PC-9 (cell line): Measurements from ENCODE around the gene GDPD3. TPM values are rescaled to one million over a fixed set of nuclear protein-coding genes. Genes with fewer than 3 reads are reported as not detected.

Experiments used
- BruUV-seq: library from RNA; stranded (reverse); fragments of 400-500 nt; replicated peaks from 2 replicates; lab custom pipeline; 2021; lab: Mats Ljungman, UMichigan
- CTCF ChIA-PET: fragments of 300-600 bp; sonication (Branson Sonifier 250); formaldehyde crosslinking; loops from one replicate; lab custom pipeline; 2022; ENCODE audit warnings: antibody characterized with exemption; lab: Charles Lee
- POLR2A ChIA-PET: fragments of 300-600 bp; sonication (Branson Sonifier 250); formaldehyde crosslinking; loops from one replicate; lab custom pipeline; 2022; ENCODE audit warnings: antibody characterized with exemption; ENCODE audit not compliant: unreplicated experiment; lab: Charles Lee
- DNase-seq, 2 experiments: peaks; one replicate each; pipeline versions ENCODE4 v3.0.0 to v3.0.0-alpha.2; 2015 to 2022; ENCODE audit warnings: mixed read lengths in 1 of 2
- H2AFZ ChIP-seq: fragments of 200-600 bp; sonication (generic); 2 replicates; pipeline ENCODE4 v1.8.1; 2017; ENCODE audit warnings: antibody characterized with exemption
- H3F3A ChIP-seq: fragments of 200-600 bp; sonication (generic); 2 replicates; pipeline ENCODE4 v1.8.1; 2017; ENCODE audit warnings: antibody characterized with exemption, mild to moderate bottlenecking, low read depth; ENCODE audit not compliant: insufficient read depth
- H3K27ac ChIP-seq: fragments of 200-600 bp; sonication (generic); 2 replicates; pipeline ENCODE4 v1.6.1; 2016; ENCODE audit warnings: mixed run types
- H3K27me3 ChIP-seq: fragments of 200-600 bp; sonication (generic); 2 replicates; pipeline ENCODE4 v1.6.1; 2016; ENCODE audit warnings: low read depth, mixed run types; ENCODE audit not compliant: insufficient read depth
- H3K36me3 ChIP-seq: fragments of 200-600 bp; sonication (generic); 2 replicates; pipeline ENCODE4 v1.6.1; 2016; ENCODE audit warnings: low read depth, mixed run types
- H3K4me1 ChIP-seq: fragments of 200-600 bp; sonication (generic); replicated peaks from 2 replicates; pipeline ENCODE4 v1.6.1; 2016; ENCODE audit warnings: mixed run types; ENCODE audit not compliant: insufficient read depth
- H3K4me2 ChIP-seq: fragments of 200-600 bp; sonication (generic); 2 replicates; pipeline ENCODE4 v1.6.1; 2017; ENCODE audit warnings: mixed run types
- H3K4me3 ChIP-seq: fragments of 200-600 bp; sonication (generic); 2 replicates; pipeline ENCODE4 v1.6.1; 2016; ENCODE audit warnings: mixed run types
- H3K79me2 ChIP-seq: fragments of 200-600 bp; sonication (generic); 2 replicates; pipeline ENCODE4 v1.6.1; 2017; ENCODE audit warnings: low read depth, mixed run types
- H3K9me2 ChIP-seq: fragments of 200-600 bp; sonication (generic); 2 replicates; pipeline ENCODE4 v1.8.1; 2017; ENCODE audit warnings: mild to moderate bottlenecking; ENCODE audit not compliant: insufficient read depth
- H3K9me3 ChIP-seq: fragments of 200-600 bp; sonication (generic); 2 replicates; pipeline ENCODE4 v1.8.1; 2016; ENCODE audit warnings: low read depth; ENCODE audit not compliant: insufficient read depth
- H4K20me1 ChIP-seq: fragments of 200-600 bp; sonication (generic); 2 replicates; pipeline ENCODE4 v1.8.1; 2017; ENCODE audit not compliant: insufficient read depth
- EZH2 ChIP-seq: fragments of 200-600 bp; sonication (generic); IDR thresholded peaks from 2 replicates; pipeline ENCODE4 v1.8.0; 2017; ENCODE audit warnings: antibody characterized with exemption, low read depth
- intact Hi-C: fragments of 100-400 bp; cut with micrococcal nuclease; formaldehyde crosslinking; loops from one replicate; pipeline ENCODE4 v1.10.0; 2022; ENCODE audit not compliant: unreplicated experiment
- total RNA-seq: library from RNA; stranded (reverse); gene quantifications from 2 replicates; pipeline ENCODE4 v1.2.3, GENCODE V29; 2021
- TF ChIP-seq, protein P1 (sequence below): fragments of 200-600 bp; sonication (generic); conservative IDR thresholded peaks from 2 replicates; pipeline ENCODE4 v1.6.1; 2017; ENCODE audit warnings: mixed run types, antibody characterized with exemption, mild to moderate bottlenecking, moderate library complexity

Gene GDPD3
- total RNA-seq, 1 experiment from 2014 or later = 27.5 TPM

DNA sequence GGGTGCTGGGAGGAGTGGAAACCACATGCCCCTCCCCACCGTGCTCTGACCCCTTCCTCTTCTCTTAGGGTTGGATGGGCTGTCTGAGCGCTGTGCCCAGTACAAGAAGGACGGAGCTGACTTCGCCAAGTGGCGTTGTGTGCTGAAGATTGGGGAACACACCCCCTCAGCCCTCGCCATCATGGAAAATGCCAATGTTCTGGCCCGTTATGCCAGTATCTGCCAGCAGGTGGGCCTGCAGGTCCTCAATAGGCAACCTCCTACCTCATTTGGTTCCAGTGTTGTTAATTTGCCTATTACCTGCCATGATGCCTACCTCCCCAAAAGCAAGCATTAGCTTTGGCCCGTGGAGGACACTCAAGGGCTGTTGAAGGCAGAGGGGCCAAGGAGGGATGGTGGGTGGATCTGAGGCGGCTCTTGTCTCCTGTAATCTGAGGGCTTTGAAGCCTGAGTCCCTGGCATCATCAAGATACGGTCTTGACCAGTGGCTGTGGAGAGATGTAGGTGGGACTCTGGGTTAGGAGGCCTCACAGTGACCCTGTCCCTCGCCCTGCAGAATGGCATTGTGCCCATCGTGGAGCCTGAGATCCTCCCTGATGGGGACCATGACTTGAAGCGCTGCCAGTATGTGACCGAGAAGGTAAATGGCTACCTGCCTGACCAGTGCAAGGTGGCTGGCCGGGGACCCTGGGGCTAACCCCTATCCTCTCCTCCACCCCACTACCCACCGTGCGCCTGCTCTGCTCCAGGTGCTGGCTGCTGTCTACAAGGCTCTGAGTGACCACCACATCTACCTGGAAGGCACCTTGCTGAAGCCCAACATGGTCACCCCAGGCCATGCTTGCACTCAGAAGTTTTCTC lies 44.4 kb downstream of the GDPD3 start:
- Histone ChIP-seq H2AFZ (no peak overlapping the region), H3K36me3 (peaks cover 51% of the 10 kb centered on the region), H3K4me2 (peak overlapping the region; percentile 97; the same call in 1 of the 2 replicates), H3K27me3 (no peaks in the 10 kb centered on the region), H3K9me2 (no peaks in the 10 kb centered on the region), H3K4me3 (no peak overlapping the region), H4K20me1 (peaks cover 60% of the 10 kb centered on the region), H3K9me3 (no peaks in the 10 kb centered on the region), H3K4me1 (peaks cover 19% of the 10 kb centered on the region), H3F3A (peaks cover 89% of the 10 kb centered on the region), H3K79me2 (peaks cover 64% of the 10 kb centered on the region), H3K27ac (peak overlapping the region; percentile 48)
- TF ChIP-seq, protein P1, sequence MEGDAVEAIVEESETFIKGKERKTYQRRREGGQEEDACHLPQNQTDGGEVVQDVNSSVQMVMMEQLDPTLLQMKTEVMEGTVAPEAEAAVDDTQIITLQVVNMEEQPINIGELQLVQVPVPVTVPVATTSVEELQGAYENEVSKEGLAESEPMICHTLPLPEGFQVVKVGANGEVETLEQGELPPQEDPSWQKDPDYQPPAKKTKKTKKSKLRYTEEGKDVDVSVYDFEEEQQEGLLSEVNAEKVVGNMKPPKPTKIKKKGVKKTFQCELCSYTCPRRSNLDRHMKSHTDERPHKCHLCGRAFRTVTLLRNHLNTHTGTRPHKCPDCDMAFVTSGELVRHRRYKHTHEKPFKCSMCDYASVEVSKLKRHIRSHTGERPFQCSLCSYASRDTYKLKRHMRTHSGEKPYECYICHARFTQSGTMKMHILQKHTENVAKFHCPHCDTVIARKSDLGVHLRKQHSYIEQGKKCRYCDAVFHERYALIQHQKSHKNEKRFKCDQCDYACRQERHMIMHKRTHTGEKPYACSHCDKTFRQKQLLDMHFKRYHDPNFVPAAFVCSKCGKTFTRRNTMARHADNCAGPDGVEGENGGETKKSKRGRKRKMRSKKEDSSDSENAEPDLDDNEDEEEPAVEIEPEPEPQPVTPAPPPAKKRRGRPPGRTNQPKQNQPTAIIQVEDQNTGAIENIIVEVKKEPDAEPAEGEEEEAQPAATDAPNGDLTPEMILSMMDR = peak; percentile 79
- TF ChIP-seq EZH2 = no peak
- BruUV-seq = no TSS peak
- ChIA-PET POLR2A (interaction anchor here (0.6 kb wide), 1 partner anchor 9 kb away, joined by 5 read pairs; no protein-coding TSS in a partner anchor), CTCF (no interaction called here)
- peak in 1 of 2 experiments; percentile 65 for DNase-seq
- intact Hi-C loops = loop anchor here (5.0 kb wide), 1 partner anchor 588 kb away; the partner anchor contains the start of gene FBRS

DNA sequence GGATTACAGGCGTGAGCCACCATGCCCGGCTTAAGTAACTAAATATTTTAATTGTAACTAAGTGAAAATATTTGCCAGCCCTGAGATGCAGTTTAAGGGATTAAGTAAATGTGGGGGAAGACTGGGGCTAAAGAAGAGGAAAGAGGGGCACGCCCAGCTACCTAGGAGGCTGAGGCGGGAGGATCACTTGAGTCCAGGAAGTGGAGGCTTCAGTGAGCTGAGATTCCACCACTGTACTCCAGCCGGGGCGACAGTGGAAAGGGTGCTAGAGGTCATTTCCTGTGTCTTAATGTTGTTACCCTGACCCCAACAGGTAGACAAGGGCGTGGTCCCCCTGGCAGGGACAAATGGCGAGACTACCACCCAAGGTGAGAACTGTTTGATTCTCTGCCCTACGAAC lies 45.0 kb downstream of the GDPD3 start:
- POLR2A ChIA-PET = no interaction called here
- Histone ChIP-seq H3K9me2 (no peaks in the 10 kb centered on the region), H3K4me2 (peak overlapping the region; percentile 97), H3K79me2 (peaks cover 70% of the 10 kb centered on the region), H4K20me1 (peaks cover 60% of the 10 kb centered on the region), H3K27ac (peak overlapping the region; percentile 48), H3F3A (peaks cover 89% of the 10 kb centered on the region), H2AFZ (no peak overlapping the region), H3K9me3 (no peaks in the 10 kb centered on the region), H3K27me3 (no peaks in the 10 kb centered on the region), H3K4me1 (peaks cover 25% of the 10 kb centered on the region), H3K36me3 (peaks cover 51% of the 10 kb centered on the region), H3K4me3 (no peak overlapping the region)
- no TSS peak for BruUV-seq
- intact Hi-C loops = loop anchor here (5.0 kb wide), 1 partner anchor 589 kb away; the partner anchor contains the start of gene FBRS
- no peak for TF ChIP-seq EZH2
- TF ChIP-seq, protein P1 = no peak
- DNase-seq = no peak
- CTCF ChIA-PET = no interaction called here

- H4K20me1 ChIP-seq = peaks cover 60% of the 10 kb centered on the region
- POLR2A ChIA-PET = interaction anchor here (0.5 kb wide), 1 partner anchor 16 kb away, joined by 5 read pairs; no protein-coding TSS in a partner anchor
- peak overlapping the region; percentile 94 for H3K4me3 ChIP-seq
- H3K27ac ChIP-seq = peak overlapping the region; percentile 92; the same call in 1 of the 2 replicates
- H3K4me1 ChIP-seq = peaks cover 32% of the 10 kb centered on the region
- H2AFZ ChIP-seq = no peak overlapping the region
- no peaks in the 10 kb centered on the region for H3K9me3 ChIP-seq
- no peaks in the 10 kb centered on the region for H3K27me3 ChIP-seq
- peaks cover 87% of the 10 kb centered on the region for H3F3A ChIP-seq
- intact Hi-C loops = loop anchor here (2.0 to 5.0 kb wide), 2 partner anchors 23 to 590 kb away; partner anchors contain the start of genes FBRS and TBX6
- TF ChIP-seq, protein P1 = no peak
- TF ChIP-seq EZH2 = no peak
- BruUV-seq = no TSS peak
- H3K79me2 ChIP-seq = peaks cover 78% of the 10 kb centered on the region
- no peak for DNase-seq
- CTCF ChIA-PET = no interaction called here
- H3K36me3 ChIP-seq = peaks cover 51% of the 10 kb centered on the region
- H3K9me2 ChIP-seq = no peaks in the 10 kb centered on the region
- peak overlapping the region; percentile 97 for H3K4me2 ChIP-seq
These were observed 45.8 kb downstream of the GDPD3 start for GRCh38 chr16:30067584-30067916.
